Tibial nerve (tissue), 4 donors: ENCODE data around the gene ZFYVE9. TPM values are rescaled to one million over a fixed set of nuclear protein-coding genes. Genes with fewer than 3 reads are reported as not detected.

Source experiments
- DNase-seq, 2 donors: peaks; one replicate each; pipeline ENCODE4 v3.0.0-alpha.2; 2019; ENCODE audit warnings: low spot score in 2 of 2
- H3K27ac ChIP-seq, 4 donors: fragments of 200-600 bp; sonication (generic) in 3 of 4; one replicate each; pipeline ENCODE4 v1.5.1; 2017 to 2019; ENCODE audit warnings: mild to moderate bottlenecking in 1 of 4
- H3K27me3 ChIP-seq, 2 donors: fragments of 200-600 bp; sonication (generic) in 1 of 2; one replicate each; pipeline versions ENCODE4 v1.5.1 to v1.6.0; 2017 to 2019
- H3K36me3 ChIP-seq, 3 donors: fragments of 200-600 bp; sonication (generic); one replicate each; pipeline ENCODE4 v1.5.1; 2018 to 2019
- H3K4me1 ChIP-seq, 4 donors: fragments of 200-600 bp; sonication (generic) in 3 of 4; one replicate each; pipeline ENCODE4 v1.5.1; 2017 to 2019
- H3K4me3 ChIP-seq, 4 donors: fragments of 200-600 bp; sonication (generic) in 3 of 4; one replicate each; pipeline ENCODE4 v1.5.1; 2017 to 2019; ENCODE audit warnings: mild to moderate bottlenecking in 1 of 4, moderate library complexity in 1 of 4
- H3K9me3 ChIP-seq, 4 donors: fragments of 200-600 bp; sonication (generic) in 3 of 4; one replicate each; pipeline ENCODE4 v1.5.1; 2017 to 2019
- EP300 ChIP-seq, 2 donors: sonication (generic); formaldehyde crosslinking; IDR thresholded peaks; one replicate each; pipeline ENCODE4 v1.6.1; 2017; ENCODE audit warnings: antibody characterized with exemption in 2 of 2, mild to moderate bottlenecking in 1 of 2
- POLR2A ChIP-seq, 2 donors: fragments of 450-650 bp; IDR thresholded peaks; one replicate each; pipeline ENCODE4 v1.6.1; 2017; ENCODE audit warnings: antibody characterized with exemption in 2 of 2, mild to moderate bottlenecking in 2 of 2, moderate library complexity in 2 of 2
- WGBS, 2 donors: methylation state at CpG; one replicate each; pipeline ENCODE4 v1.1.5; 2018; 5-methylcytosine and 5-hydroxymethylcytosine counted together
- total RNA-seq, 4 donors: library from RNA; depleted of rRNA; stranded (reverse); fragments of >200 nt; gene quantifications; one replicate each; pipeline ENCODE4 v1.1.0, GENCODE V29; 2016
- TF ChIP-seq, protein P1 (sequence below), 5 experiments: fragments of 200-600 bp in 3 of 5; fragments of 450-650 bp in 2 of 5; sonication (generic) in 3 of 5; IDR thresholded peaks; one replicate each; pipeline ENCODE4 v1.5.1; 2016 to 2019; ENCODE audit warnings: antibody characterized with exemption in 5 of 5, mild to moderate bottlenecking in 3 of 5, moderate library complexity in 2 of 5

Gene ZFYVE9
- total RNA-seq, 4 donors from 2014 or later = 29.1 to 39.6 (median 35.0) TPM

DNA sequence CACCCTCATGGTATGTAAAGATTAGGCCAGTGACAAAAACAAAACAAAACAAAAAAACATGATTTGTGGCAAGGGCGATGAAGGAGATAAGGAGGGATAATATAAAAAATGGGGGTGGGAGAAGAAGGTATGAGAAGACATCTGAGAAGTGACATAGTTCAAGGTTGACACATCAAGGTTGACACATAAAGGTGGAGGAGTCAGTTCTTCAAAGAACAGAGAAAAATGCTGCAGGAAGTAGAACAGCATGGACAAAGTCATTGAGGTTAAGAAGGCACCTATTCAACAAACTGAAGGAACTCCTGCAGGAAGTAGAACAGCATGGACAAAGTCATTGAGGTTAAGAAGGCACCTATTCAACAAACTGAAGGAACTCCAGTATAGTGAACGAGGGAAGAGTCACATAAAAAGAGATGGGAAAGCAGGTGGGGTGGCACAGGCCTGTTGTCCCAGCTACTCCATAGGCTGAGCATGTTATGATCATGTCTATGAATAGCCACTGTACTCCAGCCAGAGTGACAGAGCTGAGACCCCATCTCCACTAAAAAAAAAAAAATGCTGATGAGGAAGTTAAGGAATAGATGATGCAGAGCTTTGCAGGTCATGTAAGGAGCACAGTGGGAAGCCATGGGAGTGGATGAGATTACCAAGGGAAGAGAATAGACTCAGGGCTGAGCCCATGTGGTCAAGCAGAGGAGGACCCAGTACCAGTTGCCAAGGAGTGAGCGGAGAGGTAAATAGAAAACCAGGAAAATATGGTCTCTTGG is 101.5 kb downstream of the ZFYVE9 start:
- no peak overlapping the region for H3K4me3 ChIP-seq

DNA sequence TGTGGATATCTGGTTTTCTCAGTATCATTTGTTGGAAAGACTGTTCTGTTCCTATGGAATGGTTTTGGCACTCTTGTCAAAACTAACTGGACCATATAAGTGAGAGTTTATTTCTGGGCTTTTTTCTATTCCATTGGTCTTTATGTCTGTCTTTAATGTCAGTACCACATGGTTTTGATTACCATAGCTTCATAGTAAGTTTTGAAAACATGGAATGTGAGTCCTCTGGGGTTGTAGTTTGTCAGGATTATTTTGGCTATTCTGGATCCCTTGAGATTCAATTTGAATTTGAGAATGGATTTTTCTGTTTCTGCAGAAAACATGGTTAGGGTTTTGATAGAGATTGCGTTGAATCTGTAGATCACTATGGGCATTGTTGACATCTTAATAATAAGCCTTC is 107.9 kb downstream of the ZFYVE9 start:
- no peak overlapping the region for H3K27ac ChIP-seq
- no peaks in the 10 kb centered on the region for H3K4me1 ChIP-seq
- H3K27me3 ChIP-seq = no peaks in the 10 kb centered on the region
- WGBS, 2 donors = 93 to 94% methylated on average over 1 of the region's 1 CpG
- H3K4me3 ChIP-seq = no peak overlapping the region
- no peak for TF ChIP-seq EP300 (IDR thresholded peaks at IDR 0.05)
- TF ChIP-seq, protein P1, sequence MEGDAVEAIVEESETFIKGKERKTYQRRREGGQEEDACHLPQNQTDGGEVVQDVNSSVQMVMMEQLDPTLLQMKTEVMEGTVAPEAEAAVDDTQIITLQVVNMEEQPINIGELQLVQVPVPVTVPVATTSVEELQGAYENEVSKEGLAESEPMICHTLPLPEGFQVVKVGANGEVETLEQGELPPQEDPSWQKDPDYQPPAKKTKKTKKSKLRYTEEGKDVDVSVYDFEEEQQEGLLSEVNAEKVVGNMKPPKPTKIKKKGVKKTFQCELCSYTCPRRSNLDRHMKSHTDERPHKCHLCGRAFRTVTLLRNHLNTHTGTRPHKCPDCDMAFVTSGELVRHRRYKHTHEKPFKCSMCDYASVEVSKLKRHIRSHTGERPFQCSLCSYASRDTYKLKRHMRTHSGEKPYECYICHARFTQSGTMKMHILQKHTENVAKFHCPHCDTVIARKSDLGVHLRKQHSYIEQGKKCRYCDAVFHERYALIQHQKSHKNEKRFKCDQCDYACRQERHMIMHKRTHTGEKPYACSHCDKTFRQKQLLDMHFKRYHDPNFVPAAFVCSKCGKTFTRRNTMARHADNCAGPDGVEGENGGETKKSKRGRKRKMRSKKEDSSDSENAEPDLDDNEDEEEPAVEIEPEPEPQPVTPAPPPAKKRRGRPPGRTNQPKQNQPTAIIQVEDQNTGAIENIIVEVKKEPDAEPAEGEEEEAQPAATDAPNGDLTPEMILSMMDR (IDR thresholded peaks at IDR 0.05) = no peak
- no peak for TF ChIP-seq POLR2A (IDR thresholded peaks at IDR 0.05)
- peaks cover 0 to 6% (median 2%) of the 10 kb centered on the region in 4 donors for H3K9me3 ChIP-seq
- DNase-seq = no peak
- H3K36me3 ChIP-seq = peaks cover 0 to 11% (median 0%) of the 10 kb centered on the region in 3 donors

More for the DNA sequence above, 101.5 kb downstream of the ZFYVE9 start:
- 95 to 97% methylated on average over 3 of the region's 3 CpGs for WGBS, 2 donors
- TF ChIP-seq, protein P1 (IDR thresholded peaks at IDR 0.05) = no peak
- no peak for TF ChIP-seq EP300 (IDR thresholded peaks at IDR 0.05)
- no peak for TF ChIP-seq POLR2A (IDR thresholded peaks at IDR 0.05)
- Histone ChIP-seq H3K36me3 (peaks cover 0 to 4% (median 0%) of the 10 kb centered on the region in 3 donors), H3K27ac (no peak overlapping the region), H3K9me3 (no peaks in the 10 kb centered on the region), H3K27me3 (no peaks in the 10 kb centered on the region), H3K4me1 (peaks cover 0 to 16% (median 0%) of the 10 kb centered on the region in 4 donors)
- DNase-seq = no peak

DNA sequence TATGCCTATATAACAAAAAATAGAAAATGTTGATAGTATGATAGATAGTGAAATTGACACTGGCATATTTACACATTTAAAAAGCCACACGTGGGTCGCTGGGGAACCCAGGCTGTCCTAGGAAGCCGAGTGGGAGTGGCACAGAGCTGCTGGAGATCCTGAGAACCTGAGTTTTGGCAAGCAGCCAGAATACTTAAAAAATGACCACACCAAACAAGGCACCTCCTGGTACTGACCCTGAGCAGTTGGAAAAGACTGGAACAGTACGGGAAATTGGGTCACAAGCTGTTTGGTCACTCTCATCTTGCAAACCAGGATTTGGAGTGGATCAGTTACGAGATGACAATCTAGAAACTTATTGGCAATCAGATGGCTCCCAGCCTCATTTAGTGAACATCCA is 111.5 kb downstream of the ZFYVE9 start:
- DNase-seq = no peak
- WGBS, 2 donors = 87 to 88% methylated on average over 5 of the region's 5 CpGs
- TF ChIP-seq, protein P1 (IDR thresholded peaks at IDR 0.05) = no peak
- TF ChIP-seq EP300 (IDR thresholded peaks at IDR 0.05) (no peak), POLR2A (IDR thresholded peaks at IDR 0.05) (no peak)

DNA sequence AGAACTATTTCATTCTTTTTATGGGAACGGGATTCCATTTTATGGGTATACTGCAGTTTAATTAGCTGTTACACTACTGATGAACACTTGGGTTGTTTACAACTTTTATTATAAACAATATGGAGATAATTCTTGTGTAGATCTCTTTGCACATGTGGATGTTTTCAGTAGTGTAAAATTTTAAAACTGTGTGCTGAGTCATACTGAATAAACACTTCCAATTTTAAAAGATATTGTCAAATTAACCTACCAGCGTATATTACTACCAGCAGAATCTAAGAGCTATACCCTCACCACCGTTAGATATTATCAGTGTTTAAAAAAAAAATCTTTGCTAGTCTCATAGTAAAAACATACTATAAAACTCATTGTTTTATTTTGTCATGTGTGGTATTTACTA is 118.0 kb downstream of the ZFYVE9 start:
- H3K27ac ChIP-seq = no peak overlapping the region
- H3K27me3 ChIP-seq = no peaks in the 10 kb centered on the region
- H3K4me1 ChIP-seq = peaks cover 0 to 2% (median 0%) of the 10 kb centered on the region in 4 donors
- no peaks in the 10 kb centered on the region for H3K9me3 ChIP-seq
- no peak for DNase-seq
- 95 to 96% methylated on average over 3 of the region's 3 CpGs for WGBS, 2 donors
- no peak for TF ChIP-seq POLR2A (IDR thresholded peaks at IDR 0.05)
- TF ChIP-seq, protein P1 (IDR thresholded peaks at IDR 0.05) = no peak
- TF ChIP-seq EP300 (IDR thresholded peaks at IDR 0.05) = no peak
- no peaks in the 10 kb centered on the region for H3K36me3 ChIP-seq
- H3K4me3 ChIP-seq = no peak overlapping the region

More for the DNA sequence above, 111.5 kb downstream of the ZFYVE9 start:
- H3K36me3 ChIP-seq = peaks cover 0 to 6% (median 0%) of the 10 kb centered on the region in 3 donors
- H3K4me3 ChIP-seq = no peak overlapping the region
- peaks cover 0 to 6% (median 2%) of the 10 kb centered on the region in 4 donors for H3K9me3 ChIP-seq
- no peaks in the 10 kb centered on the region for H3K4me1 ChIP-seq
- no peaks in the 10 kb centered on the region for H3K27me3 ChIP-seq
- no peak overlapping the region for H3K27ac ChIP-seq

DNA sequence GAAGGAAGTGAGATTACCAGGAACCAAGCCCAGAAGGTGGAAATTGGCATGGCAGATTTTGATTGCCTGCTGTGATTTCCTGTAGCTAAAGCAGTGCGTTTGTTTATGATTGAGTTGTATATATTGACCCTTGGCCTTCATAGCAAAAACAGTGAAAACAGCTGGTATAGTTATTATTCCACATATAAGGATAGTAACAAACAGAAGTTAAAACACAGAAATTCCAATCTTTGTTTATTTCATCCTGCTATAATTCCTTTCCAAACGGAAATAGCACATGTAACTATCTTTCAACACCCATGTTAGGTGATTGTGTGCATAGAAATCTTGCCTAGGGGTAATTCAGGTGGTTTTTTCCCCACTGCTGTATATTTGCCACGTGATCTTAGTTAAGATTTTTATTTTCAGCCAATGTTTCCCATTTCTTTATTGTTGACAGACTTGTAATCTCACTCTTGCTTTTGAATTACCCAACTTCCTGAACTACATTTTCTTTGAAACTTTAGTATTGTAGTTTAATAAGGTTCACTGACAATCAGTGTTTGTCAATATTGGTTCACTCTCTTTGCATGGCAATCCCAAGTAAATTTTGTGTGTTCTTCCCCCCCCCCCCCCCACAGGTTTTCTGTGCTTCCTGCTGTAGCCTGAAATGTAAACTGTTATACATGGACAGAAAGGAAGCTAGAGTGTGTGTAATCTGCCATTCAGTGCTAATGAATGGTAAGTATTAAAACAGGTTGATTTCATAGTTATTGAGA is 121.4 kb downstream of the ZFYVE9 start:
- H3K9me3 ChIP-seq = no peaks in the 10 kb centered on the region
- peaks cover 0 to 5% (median 0%) of the 10 kb centered on the region in 4 donors for H3K4me1 ChIP-seq
- peaks cover 0 to under 1% (median 0%) of the 10 kb centered on the region in 3 donors for H3K36me3 ChIP-seq
- H3K27ac ChIP-seq = no peak overlapping the region
- no peaks in the 10 kb centered on the region for H3K27me3 ChIP-seq
- TF ChIP-seq POLR2A (IDR thresholded peaks at IDR 0.05) = no peak
- TF ChIP-seq EP300 (IDR thresholded peaks at IDR 0.05) = no peak
- TF ChIP-seq, protein P1 (IDR thresholded peaks at IDR 0.05) = no peak
- no peak for DNase-seq
- WGBS, 2 donors = 59 to 67% methylated on average over 3 of the region's 3 CpGs
- H3K4me3 ChIP-seq = no peak overlapping the region
